GM23338 (cell line): ENCODE results near the gene NIPA2. TPM values are rescaled to one million over a fixed set of nuclear protein-coding genes. Genes with fewer than 3 reads are reported as not detected.

ENCODE experiments used
- ATAC-seq: fragments of 200-7000 bp; cut with Tn5 transposase; 3 replicates; pipeline ENCODE4 v1.9.1; 2020
- DNase-seq: peaks from one replicate; pipeline ENCODE4 v3.0.0-alpha.2; 2015; ENCODE audit warnings: low spot score
- H2AFZ ChIP-seq: fragments of 200-600 bp; sonication (generic); 2 replicates; pipeline ENCODE4 v1.8.0; 2016; ENCODE audit warnings: antibody characterized with exemption, mild to moderate bottlenecking, moderate library complexity
- H3F3A ChIP-seq: fragments of 200-600 bp; sonication (generic); replicated peaks from 2 replicates; pipeline ENCODE4 v1.8.0; 2017; ENCODE audit warnings: antibody characterized with exemption, mixed run types, low read depth
- H3K27ac ChIP-seq: fragments of 200-600 bp; sonication (generic); 2 replicates; pipeline ENCODE4 v1.6.1; 2016; ENCODE audit warnings: low read depth
- H3K27me3 ChIP-seq: fragments of 200-600 bp; sonication (generic); 2 replicates; pipeline ENCODE4 v1.8.0; 2016; ENCODE audit warnings: mild to moderate bottlenecking, mixed run types, moderate library complexity; ENCODE audit not compliant: insufficient read depth
- H3K36me3 ChIP-seq: fragments of 200-600 bp; sonication (generic); 2 replicates; pipeline ENCODE4 v1.8.0; 2016; ENCODE audit warnings: mild to moderate bottlenecking; ENCODE audit not compliant: insufficient read depth
- H3K4me1 ChIP-seq: fragments of 200-600 bp; sonication (generic); 2 replicates; pipeline ENCODE4 v1.8.0; 2016; ENCODE audit warnings: mild to moderate bottlenecking, moderate library complexity; ENCODE audit not compliant: insufficient read depth
- H3K4me2 ChIP-seq: fragments of 200-600 bp; sonication (generic); 2 replicates; pipeline ENCODE4 v1.7.1; 2017; ENCODE audit warnings: mixed run types
- H3K4me3 ChIP-seq: fragments of 200-600 bp; sonication (generic); 2 replicates; pipeline ENCODE4 v1.6.1; 2016; ENCODE audit warnings: mixed run types
- H3K79me2 ChIP-seq: fragments of 200-600 bp; sonication (generic); replicated peaks from 2 replicates; pipeline ENCODE4 v1.8.0; 2017; ENCODE audit warnings: mild to moderate bottlenecking; ENCODE audit not compliant: insufficient read depth
- H3K9me2 ChIP-seq: fragments of 200-600 bp; sonication (generic); 2 replicates; pipeline ENCODE4 v1.8.0; 2017; ENCODE audit not compliant: insufficient read depth
- H4K20me1 ChIP-seq: fragments of 200-600 bp; sonication (generic); replicated peaks from 2 replicates; pipeline ENCODE4 v1.8.0; 2017; ENCODE audit warnings: mild to moderate bottlenecking; ENCODE audit not compliant: insufficient read depth
- H3K27ac Mint-ChIP-seq: 2 replicates; pipeline ENCODE4 v1.8.0; 2020; ENCODE audit warnings: inconsistent platforms, mild to moderate bottlenecking, moderate library complexity, mixed read lengths
- H3K27me3 Mint-ChIP-seq: 3 replicates; pipeline ENCODE4 v1.8.0; 2022; ENCODE audit warnings: low read depth, mild to moderate bottlenecking, moderate library complexity, mixed read lengths, inconsistent platforms; ENCODE audit not compliant: insufficient read depth, poor library complexity
- H3K36me3 Mint-ChIP-seq: 3 replicates; pipeline ENCODE4 v1.8.0; 2021; ENCODE audit warnings: low read depth, mild to moderate bottlenecking, inconsistent platforms, moderate library complexity, mixed read lengths
- H3K4me1 Mint-ChIP-seq: 3 replicates; pipeline ENCODE4 v1.8.0; 2020; ENCODE audit warnings: mild to moderate bottlenecking, inconsistent platforms, mixed read lengths
- H3K4me3 Mint-ChIP-seq: 3 replicates; pipeline ENCODE4 v1.8.0; 2021; ENCODE audit warnings: moderate library complexity, mild to moderate bottlenecking, inconsistent platforms, mixed read lengths
- H3K9me3 Mint-ChIP-seq: 3 replicates; pipeline ENCODE4 v1.8.0; 2020; ENCODE audit warnings: moderate library complexity, mild to moderate bottlenecking, inconsistent platforms, mixed read lengths
- CREB1 ChIP-seq: fragments of 250-450 bp; sonication (Bioruptor Pico); IDR thresholded peaks from 2 replicates; pipeline ENCODE4 v1.5.0; 2020; ENCODE audit warnings: low read depth, mild to moderate bottlenecking, moderate library complexity
- CTCF ChIP-seq, 2 experiments: fragments of 200-600 bp in 1 of 2; sonication (generic) in 1 of 2; conservative IDR thresholded peaks; 2 replicates each; pipeline versions ENCODE4 v1.5.1 to v1.6.1; 2016 to 2017; ENCODE audit warnings: antibody characterized with exemption in 2 of 2, low read depth in 2 of 2, mild to moderate bottlenecking in 2 of 2, moderate library complexity in 1 of 2
- ETS1 ChIP-seq: IDR thresholded peaks from 2 replicates; pipeline ENCODE4 v1.6.1; 2016; ENCODE audit warnings: antibody characterized with exemption
- EZH2 ChIP-seq: fragments of 200-600 bp; sonication (generic); IDR thresholded peaks from one replicate; pipeline ENCODE4 v1.8.0; 2017; ENCODE audit warnings: antibody characterized with exemption, mild to moderate bottlenecking, low read depth; ENCODE audit not compliant: unreplicated experiment
- EZH2phosphoT487 ChIP-seq: fragments of 200-600 bp; sonication (generic); IDR thresholded peaks from one replicate; pipeline ENCODE4 v1.8.1; 2018; ENCODE audit warnings: antibody characterized with exemption; ENCODE audit not compliant: unreplicated experiment
- JUNB ChIP-seq: IDR thresholded peaks from one replicate; pipeline ENCODE4 v1.6.1; 2016; ENCODE audit warnings: antibody characterized with exemption; ENCODE audit not compliant: unreplicated experiment
- NANOG ChIP-seq: IDR thresholded peaks from 2 replicates; pipeline ENCODE4 v1.6.1; 2016; ENCODE audit warnings: antibody characterized with exemption, borderline replicate concordance
- ZNF114 ChIP-seq: fragments of 250-450 bp; sonication (Bioruptor Pico); IDR thresholded peaks from 2 replicates; pipeline ENCODE4 v1.5.0; 2020; ENCODE audit warnings: mild to moderate bottlenecking, moderate library complexity
- ZNF331 ChIP-seq: fragments of 250-450 bp; sonication (Bioruptor Pico); IDR thresholded peaks from 2 replicates; pipeline ENCODE4 v1.5.0; 2020; ENCODE audit warnings: low read depth, mild to moderate bottlenecking, moderate library complexity
- ZNF462 ChIP-seq: fragments of 250-450 bp; sonication (Bioruptor Pico); IDR thresholded peaks from 2 replicates; pipeline ENCODE4 v1.5.0; 2020; ENCODE audit warnings: mild to moderate bottlenecking, moderate library complexity
- polyA plus RNA-seq: library from polyadenylated mRNA; unstranded; fragments of >200 nt; fragmentation: Nextera tagmentation; extraction: Ambion mirVana; gene quantifications from 2 replicates; pipeline ENCODE4 v1.2.1, GENCODE V29; 2016
- total RNA-seq: library from RNA; depleted of rRNA; stranded (reverse); fragments of >200 nt; shearing (Covaris generic); gene quantifications from 2 replicates; pipeline ENCODE4 v1.2.3, GENCODE V29; 2014

The NIPA2 gene
- total and polyA plus RNA-seq, 2 experiments from 2014 or later, result 35.0 to 105 TPM

- Mint-ChIP-seq H3K27ac (no peak overlapping the region), H3K4me1 (no peaks in the 10 kb centered on the region; the same call in 2 of the 3 replicates), H3K9me3 (no peaks in the 10 kb centered on the region), H3K36me3 (peaks cover 31% of the 10 kb centered on the region), H3K27me3 (no peaks in the 10 kb centered on the region), H3K4me3 (no peak overlapping the region)
- Histone ChIP-seq H3K4me3 (no peak overlapping the region), H3K27me3 (no peaks in the 10 kb centered on the region), H3F3A (no peaks in the 10 kb centered on the region), H3K9me2 (no peaks in the 10 kb centered on the region), H3K4me2 (no peak overlapping the region), H3K36me3 (no peaks in the 10 kb centered on the region; the same call in 1 of the 2 replicates), H3K4me1 (no peaks in the 10 kb centered on the region), H4K20me1 (no peaks in the 10 kb centered on the region), H3K27ac (no peak overlapping the region), H2AFZ (no peak overlapping the region), H3K79me2 (no peaks in the 10 kb centered on the region)
- ATAC-seq (no peak), DNase-seq (no peak)
- TF ChIP-seq ZNF114 (CRISPR knock-in tag), result no peak
- TF ChIP-seq ZNF331, result no peak
- 0 out of 4 replicates have a peak, but pooled peaks of 1 of the 2 experiments have one; percentile 3 for TF ChIP-seq CTCF (conservative IDR thresholded peaks at IDR 0.05; ENCODE audit: low read depth in 2 of 2)
These were observed 65.0 kb downstream of the NIPA2 start for GRCh38 chr15:22903427-22903826.

- H3K4me3 ChIP-seq, result no peak overlapping the region
- H3K4me1 ChIP-seq, result no peaks in the 10 kb centered on the region
- no peak overlapping the region for H3K27ac ChIP-seq
- no peaks in the 10 kb centered on the region for H3K9me2 ChIP-seq
- H2AFZ ChIP-seq, result no peak overlapping the region
- no peak overlapping the region for H3K27ac Mint-ChIP-seq
- DNase-seq (no peak), ATAC-seq (no peak)
- H3K27me3 ChIP-seq, result no peaks in the 10 kb centered on the region
- no peaks in the 10 kb centered on the region for H3K79me2 ChIP-seq
- H3K27me3 Mint-ChIP-seq, result no peaks in the 10 kb centered on the region
- H3K36me3 Mint-ChIP-seq, result peaks cover 33% of the 10 kb centered on the region
- no peaks in the 10 kb centered on the region; the same call in 1 of the 2 replicates for H3K36me3 ChIP-seq
- H3F3A ChIP-seq, result no peaks in the 10 kb centered on the region
- no peak overlapping the region for H3K4me3 Mint-ChIP-seq
- H4K20me1 ChIP-seq, result no peaks in the 10 kb centered on the region
- no peaks in the 10 kb centered on the region; the same call in 2 of the 3 replicates for H3K4me1 Mint-ChIP-seq
- H3K4me2 ChIP-seq, result no peak overlapping the region
- no peaks in the 10 kb centered on the region for H3K9me3 Mint-ChIP-seq
- TF ChIP-seq ZNF462, result no peak
- TF ChIP-seq ZNF114 (CRISPR knock-in tag), result no peak
- no peak for TF ChIP-seq JUNB
- no peak for TF ChIP-seq CTCF (conservative IDR thresholded peaks at IDR 0.05; ENCODE audit: low read depth in 2 of 2)
- TF ChIP-seq ETS1, result no peak
- no peak for TF ChIP-seq EZH2
- TF ChIP-seq EZH2phosphoT487, result no peak
- TF ChIP-seq NANOG, result no peak
- TF ChIP-seq CREB1 (CRISPR knock-in tag), result no peak
These were observed 65.6 kb downstream of the NIPA2 start for GRCh38 chr15:22903961-22904534.
